K562 (cell line): Measurements from ENCODE around the gene MAD1L1. TPM values are rescaled to one million over a fixed set of nuclear protein-coding genes. Genes with fewer than 3 reads are reported as not detected.

ENCODE experiments used
- FOXJ2 ChIP-seq: fragments of 200-800 bp; sonication (Bioruptor generic); IDR thresholded peaks from 2 replicates; pipeline ENCODE4 v1.6.1; 2016; ENCODE audit warnings: missing genetic modification characterization, missing compliant biosample characterization
- HMGXB4 ChIP-seq: sonication (generic); formaldehyde crosslinking; IDR thresholded peaks from 2 replicates; pipeline ENCODE4 v1.8.1; 2023; ENCODE audit warnings: mild to moderate bottlenecking, missing genetic modification reagents
- MNT ChIP-seq, 2 experiments: fragments of 450-650 bp; conservative IDR thresholded peaks; 2 replicates each; pipeline ENCODE4 v1.6.1; 2017; ENCODE audit warnings: mild to moderate bottlenecking in 2 of 2, moderate library complexity in 2 of 2
- TBL1XR1 ChIP-seq, 2 experiments: IDR thresholded peaks; 2 replicates each; pipeline ENCODE4 v1.6.1; 2012; ENCODE audit warnings: improper control_type of control experiment in 2 of 2, low read length in 2 of 2, mild to moderate bottlenecking in 1 of 2
- USF2 ChIP-seq: sonication (generic); formaldehyde crosslinking; IDR thresholded peaks from 2 replicates; pipeline ENCODE4 v1.5.0; 2020; ENCODE audit warnings: missing genetic modification reagents
- polyA plus RNA-seq, 8 experiments: library from polyadenylated mRNA; depleted of rRNA in 4 of 8; stranded (reverse) in 5 of 8; unstranded in 3 of 8; fragments of >200 nt; fragmentation: Nextera tagmentation in 2 of 8; fragmentation: Illumina TruSeq in 1 of 8; extraction: Ambion mirVana in 2 of 8; extraction: Trizol in 1 of 8; gene quantifications; 2 replicates each; pipeline versions ENCODE4 v1.2.1 to v1.2.3, GENCODE V29; 2011 to 2014; ENCODE audit warnings: inconsistent platforms in 1 of 8, missing spikeins in 1 of 8
- total RNA-seq, 7 experiments: library from RNA; depleted of rRNA in 6 of 7; stranded (reverse); fragments of >200 nt in 6 of 7; fragmentation: Illumina TruSeq in 2 of 7; extraction: Trizol in 2 of 7; gene quantifications; 2 replicates each; pipeline versions ENCODE4 v1.2.1 to v1.2.3, GENCODE V29; 2011 to 2021; ENCODE audit warnings: low replicate concordance in 1 of 7

Gene MAD1L1
- total and polyA plus RNA-seq, 9 of the 15 experiments (the other 6 are each of a cell fraction or from before 2014, with no cell fraction given): 1.7 to 89.7 (median 18.0) TPM

GRCh38 chr7:2282185-2282751, 49.5 kb upstream of the MAD1L1 start (continued):
- TF ChIP-seq FOXJ2 (no peak), USF2 (CRISPR knock-in tag) (no peak), TBL1XR1 (IDR thresholded peaks at IDR 0.05; ENCODE audit: low read length in 2 of 2) (peak in 1 of 2 experiments; percentile 30; a peak in 1 of 4 replicates), MNT (conservative IDR thresholded peaks at IDR 0.05) (peak in 1 of 2 experiments; percentile 67; a peak in 2 of 4 replicates), HMGXB4 (CRISPR knock-in tag) (no peak)
